Hepatocyte (in vitro differentiated cells): ENCODE measurements around the gene FIZ1.

Experiments used
- CTCF ChIP-seq: fragments of 200-600 bp; sonication (generic); IDR thresholded peaks from 2 replicates; pipeline ENCODE4 v1.5.1; 2016; ENCODE audit warnings: antibody characterized with exemption, mild to moderate bottlenecking; ENCODE audit not compliant: poor library complexity
- EZH2 ChIP-seq: fragments of 200-600 bp; sonication (generic); IDR thresholded peaks from 2 replicates; pipeline ENCODE4 v1.6.1; 2016; ENCODE audit warnings: antibody characterized with exemption, mild to moderate bottlenecking, borderline replicate concordance

- TF ChIP-seq EZH2 (no peak), CTCF (no peak)
These were observed 17.1 kb upstream of the FIZ1 start for GRCh38 chr19:55616395-55616875.
